Sigmoid colon (tissue), 7 donors: ENCODE measurements around the gene BCAR3. TPM values are rescaled to one million over a fixed set of nuclear protein-coding genes. Genes with fewer than 3 reads are reported as not detected.

Experiments
- DNase-seq: peaks from one replicate; pipeline ENCODE4 v3.0.0-alpha.2; 2019
- H3K27ac ChIP-seq, 4 donors: fragments of 200-600 bp; sonication (generic); one replicate each; pipeline ENCODE4 v1.5.1; 2016 to 2019; ENCODE audit warnings: mild to moderate bottlenecking in 1 of 4
- H3K27me3 ChIP-seq, 3 donors: fragments of 200-600 bp; sonication (generic); one replicate each; pipeline ENCODE4 v1.5.1; 2019; ENCODE audit warnings: mild to moderate bottlenecking in 1 of 3
- H3K36me3 ChIP-seq, 4 donors: fragments of 200-600 bp; sonication (generic); one replicate each; pipeline ENCODE4 v1.5.1; 2016 to 2019
- H3K4me1 ChIP-seq, 4 donors: fragments of 200-600 bp; sonication (generic); one replicate each; pipeline ENCODE4 v1.5.1; 2017 to 2019
- H3K4me3 ChIP-seq, 4 donors: fragments of 200-600 bp; sonication (generic); one replicate each; pipeline ENCODE4 v1.5.1; 2017 to 2019; ENCODE audit warnings: mild to moderate bottlenecking in 2 of 4, moderate library complexity in 1 of 4
- H3K9me3 ChIP-seq, 4 donors: fragments of 200-600 bp in 3 of 4; sonication (generic) in 3 of 4; one replicate each; pipeline versions ENCODE4 v1.5.1 to v1.6.1; 2013 to 2019
- EP300 ChIP-seq, 4 donors: sonication (generic); formaldehyde crosslinking; IDR thresholded peaks; one replicate each; pipeline ENCODE4 v1.6.1; 2017; ENCODE audit warnings: antibody characterized with exemption in 4 of 4
- POLR2A ChIP-seq, 2 donors: fragments of 450-650 bp; IDR thresholded peaks; one replicate each; pipeline ENCODE4 v1.6.1; 2016; ENCODE audit warnings: antibody characterized with exemption in 2 of 2, mild to moderate bottlenecking in 2 of 2, moderate library complexity in 2 of 2
- POLR2AphosphoS5 ChIP-seq, 4 donors: sonication (generic); formaldehyde crosslinking; IDR thresholded peaks; one replicate each; pipeline ENCODE4 v1.6.1; 2017; ENCODE audit warnings: antibody characterized with exemption in 4 of 4
- WGBS, 2 donors: extraction: QIAGEN DNeasy Blood & Tissue Kit; methylation state at CpG; one replicate each; pipeline ENCODE4 v1.1.7; 2013; 5-methylcytosine and 5-hydroxymethylcytosine counted together
- intact Hi-C: fragments of 100-400 bp; cut with DNase I; formaldehyde crosslinking; loops from one replicate; pipeline ENCODE4 v1.15.1; 2023
- polyA plus RNA-seq, 3 donors: library from polyadenylated mRNA; stranded (reverse); fragments of 200-250 nt; gene quantifications; one replicate each; pipeline ENCODE4 v1.2.3, GENCODE V29; 2013
- total RNA-seq, 4 donors: library from RNA; depleted of rRNA; stranded (reverse); fragments of >200 nt; gene quantifications; one replicate each; pipeline ENCODE4 v1.1.0, GENCODE V29; 2016
- TF ChIP-seq, protein P1 (sequence below), 4 experiments: fragments of 450-650 bp in 3 of 4; fragments of 200-600 bp in 1 of 4; IDR thresholded peaks; one replicate each; pipeline ENCODE4 v1.5.1; 2016 to 2019; ENCODE audit warnings: antibody characterized with exemption in 4 of 4, mild to moderate bottlenecking in 3 of 4, moderate library complexity in 2 of 4
- donor health status: healthy with polysubstance abuse.
- donor health status: Bipolar disorder and iron deficiency.
- donor health status: healthy.

Gene BCAR3
- total and polyA plus RNA-seq, 7 donors: 12.3 to 43.2 (median 22.1) TPM

GRCh38 chr1:93695411-93696005 lies 13.9 kb upstream of the BCAR3 start:
- no peak for TF ChIP-seq POLR2A (IDR thresholded peaks at IDR 0.05)
- TF ChIP-seq POLR2AphosphoS5 (IDR thresholded peaks at IDR 0.05): no peak
- DNase-seq: no peak
- H3K9me3 ChIP-seq: no peaks in the 10 kb centered on the region
- no peak overlapping the region for H3K4me3 ChIP-seq
- intact Hi-C loops: no loop called here
- H3K36me3 ChIP-seq: no peaks in the 10 kb centered on the region
- peaks cover 0 to 21% (median 18%) of the 10 kb centered on the region in 4 donors for H3K4me1 ChIP-seq
- WGBS, 2 donors: 72 to 90% methylated on average over 2 of the region's 2 CpGs
- H3K27me3 ChIP-seq: no peaks in the 10 kb centered on the region
- no peak overlapping the region for H3K27ac ChIP-seq

DNA sequence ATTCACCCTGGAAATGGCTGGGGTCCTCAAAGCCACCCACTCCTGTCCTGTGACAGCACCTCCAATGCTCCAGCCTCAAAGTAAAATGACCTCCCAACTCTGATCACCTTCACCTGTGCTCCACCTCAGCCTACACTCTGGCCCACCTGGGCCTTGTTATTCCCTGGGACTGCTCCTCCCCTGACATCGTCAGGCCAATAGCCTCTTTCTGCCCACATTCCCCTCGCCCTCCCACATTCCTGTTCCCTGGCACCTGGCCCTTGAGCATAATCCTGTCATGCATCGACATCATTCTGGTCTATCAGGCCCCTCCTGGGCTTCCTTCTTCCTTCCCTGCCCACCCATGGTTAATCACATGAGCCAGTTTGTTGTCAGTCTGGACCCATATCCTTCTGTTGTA lies 13.2 kb upstream of the BCAR3 start:
- Histone ChIP-seq H3K9me3 (no peaks in the 10 kb centered on the region), H3K27me3 (no peaks in the 10 kb centered on the region), H3K27ac (no peak overlapping the region), H3K4me3 (no peak overlapping the region), H3K4me1 (peaks cover 0 to 21% (median 18%) of the 10 kb centered on the region in 4 donors), H3K36me3 (no peaks in the 10 kb centered on the region)
- TF ChIP-seq, protein P1, sequence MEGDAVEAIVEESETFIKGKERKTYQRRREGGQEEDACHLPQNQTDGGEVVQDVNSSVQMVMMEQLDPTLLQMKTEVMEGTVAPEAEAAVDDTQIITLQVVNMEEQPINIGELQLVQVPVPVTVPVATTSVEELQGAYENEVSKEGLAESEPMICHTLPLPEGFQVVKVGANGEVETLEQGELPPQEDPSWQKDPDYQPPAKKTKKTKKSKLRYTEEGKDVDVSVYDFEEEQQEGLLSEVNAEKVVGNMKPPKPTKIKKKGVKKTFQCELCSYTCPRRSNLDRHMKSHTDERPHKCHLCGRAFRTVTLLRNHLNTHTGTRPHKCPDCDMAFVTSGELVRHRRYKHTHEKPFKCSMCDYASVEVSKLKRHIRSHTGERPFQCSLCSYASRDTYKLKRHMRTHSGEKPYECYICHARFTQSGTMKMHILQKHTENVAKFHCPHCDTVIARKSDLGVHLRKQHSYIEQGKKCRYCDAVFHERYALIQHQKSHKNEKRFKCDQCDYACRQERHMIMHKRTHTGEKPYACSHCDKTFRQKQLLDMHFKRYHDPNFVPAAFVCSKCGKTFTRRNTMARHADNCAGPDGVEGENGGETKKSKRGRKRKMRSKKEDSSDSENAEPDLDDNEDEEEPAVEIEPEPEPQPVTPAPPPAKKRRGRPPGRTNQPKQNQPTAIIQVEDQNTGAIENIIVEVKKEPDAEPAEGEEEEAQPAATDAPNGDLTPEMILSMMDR (IDR thresholded peaks at IDR 0.05): no peak
- WGBS, 2 donors: 84 to 86% methylated on average over 3 of the region's 3 CpGs
- no peak for DNase-seq
- intact Hi-C loops: no loop called here

DNA sequence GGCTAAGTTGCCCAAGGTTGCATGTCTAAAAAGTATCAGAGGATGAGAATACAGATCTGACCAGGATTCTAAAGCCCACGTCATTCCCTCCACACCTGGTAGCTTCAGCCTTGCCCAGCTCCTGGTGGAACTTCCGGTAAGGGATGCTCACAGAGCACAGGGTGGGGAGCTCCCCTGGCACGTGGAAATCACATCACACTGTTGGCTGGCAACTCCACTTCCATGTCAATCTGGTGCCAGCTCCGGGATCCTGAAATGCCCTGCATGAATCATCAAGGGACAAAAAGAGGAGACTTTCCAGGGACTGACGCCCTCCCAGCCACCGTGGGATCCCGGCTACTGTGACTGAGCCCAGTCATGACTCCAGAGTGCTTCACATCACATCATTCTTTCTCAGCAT lies 12.4 kb upstream of the BCAR3 start:
- H3K4me1 ChIP-seq: peaks cover 0 to 21% (median 18%) of the 10 kb centered on the region in 4 donors
- H3K36me3 ChIP-seq: no peaks in the 10 kb centered on the region
- H3K27me3 ChIP-seq: no peaks in the 10 kb centered on the region
- no peak for DNase-seq
- no peaks in the 10 kb centered on the region for H3K9me3 ChIP-seq
- H3K4me3 ChIP-seq: no peak overlapping the region
- intact Hi-C loops: no loop called here
- TF ChIP-seq POLR2AphosphoS5 (IDR thresholded peaks at IDR 0.05): no peak
- TF ChIP-seq EP300 (IDR thresholded peaks at IDR 0.05): no peak
- TF ChIP-seq POLR2A (IDR thresholded peaks at IDR 0.05): no peak
- H3K27ac ChIP-seq: no peak overlapping the region
- WGBS, 2 donors: 86 to 91% methylated on average over 7 of the region's 7 CpGs

DNA sequence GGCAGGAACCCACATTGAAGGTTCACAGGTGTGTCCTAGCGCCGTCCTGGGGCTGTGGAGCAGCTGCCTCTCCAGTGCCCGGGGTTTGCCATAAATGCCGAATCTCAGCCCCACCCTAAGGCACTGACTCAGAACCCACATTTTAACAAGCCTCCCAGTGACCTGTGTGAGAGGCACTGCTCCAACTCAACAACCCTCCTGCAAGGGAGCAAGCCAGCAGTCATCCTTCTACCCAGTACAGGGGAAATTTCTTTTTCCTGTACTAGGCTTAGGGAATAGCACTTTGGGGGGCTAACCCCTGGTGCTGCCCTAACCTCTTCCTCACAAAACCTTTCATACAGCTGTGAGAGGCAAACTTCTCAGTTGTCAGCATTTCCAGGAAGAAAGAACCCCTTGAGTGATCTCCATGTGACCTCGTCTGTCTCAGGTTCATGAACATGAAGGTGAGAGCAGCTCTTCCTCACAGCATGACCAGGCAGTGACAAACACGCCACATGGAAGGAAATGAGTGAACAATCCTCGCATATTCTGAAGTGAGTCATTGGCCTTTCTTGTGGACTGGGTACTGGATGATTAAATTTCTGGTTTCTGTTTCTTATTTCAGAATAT lies 11.4 kb upstream of the BCAR3 start:
- H3K36me3 ChIP-seq: no peaks in the 10 kb centered on the region
- peak overlapping the region; percentile 20 to 60 (median 42) for H3K27ac ChIP-seq
- TF ChIP-seq POLR2A (IDR thresholded peaks at IDR 0.05) (no peak), POLR2AphosphoS5 (IDR thresholded peaks at IDR 0.05) (no peak), EP300 (IDR thresholded peaks at IDR 0.05) (no peak)
- TF ChIP-seq, protein P1 (IDR thresholded peaks at IDR 0.05): no peak
- WGBS, 2 donors: 34 to 46% methylated on average over 7 of the region's 7 CpGs
- peaks cover 0 to 21% (median 18%) of the 10 kb centered on the region in 4 donors for H3K4me1 ChIP-seq
- DNase-seq: no peak
- intact Hi-C loops: no loop called here
- no peak overlapping the region for H3K4me3 ChIP-seq
- no peaks in the 10 kb centered on the region for H3K9me3 ChIP-seq
- no peaks in the 10 kb centered on the region for H3K27me3 ChIP-seq

DNA sequence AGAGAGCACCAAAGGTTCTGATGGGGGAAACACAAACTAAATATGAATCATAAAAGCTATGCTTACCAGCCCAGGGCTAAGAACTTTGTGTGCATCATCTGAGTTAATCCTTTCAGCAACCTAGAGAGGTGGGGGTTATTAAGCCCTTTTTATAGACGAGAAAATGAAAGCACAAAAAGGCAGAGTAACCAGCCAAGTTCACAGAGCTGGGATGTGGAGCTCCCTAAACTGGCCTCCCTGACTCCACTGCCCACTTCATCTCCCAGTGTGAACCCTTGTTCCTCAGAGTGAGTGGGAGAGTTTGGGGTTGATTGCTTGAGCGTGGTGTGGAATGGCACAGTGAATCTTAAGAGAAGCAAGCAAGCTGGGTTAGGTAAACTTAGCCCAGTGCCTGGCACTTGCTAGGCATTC lies 10.8 kb upstream of the BCAR3 start:
- no peak for TF ChIP-seq POLR2A (IDR thresholded peaks at IDR 0.05)
- TF ChIP-seq POLR2AphosphoS5 (IDR thresholded peaks at IDR 0.05): no peak
- TF ChIP-seq, protein P1 (IDR thresholded peaks at IDR 0.05): no peak
- TF ChIP-seq EP300 (IDR thresholded peaks at IDR 0.05): no peak
- no peaks in the 10 kb centered on the region for H3K9me3 ChIP-seq
- no peaks in the 10 kb centered on the region for H3K36me3 ChIP-seq
- intact Hi-C loops: no loop called here
- H3K4me1 ChIP-seq: peaks cover 0 to 21% (median 18%) of the 10 kb centered on the region in 4 donors
- WGBS, 2 donors: 39 to 42% methylated on average over 2 of the region's 2 CpGs
- H3K4me3 ChIP-seq: no peak overlapping the region
- DNase-seq: no peak
- no peaks in the 10 kb centered on the region for H3K27me3 ChIP-seq
- H3K27ac ChIP-seq: peak overlapping the region; percentile 20 to 60 (median 42)
